Kidney (tissue), 14 donors: Measurements from ENCODE around the gene AGBL4. TPM values are rescaled to one million over a fixed set of nuclear protein-coding genes. Genes with fewer than 3 reads are reported as not detected.
A peak's percentile ranks its signal among the peaks of the same experiment; 100 is the strongest.

Experiments used
- DNase-seq, 5 donors: peaks; one replicate each; pipeline ENCODE4 v3.0.0-alpha.2; 2013 to 2020
- FAIRE-seq: peaks from 2 replicates; lab custom pipeline; 2012; peaks lifted over from hg19 to GRCh38; lab: Jason Lieb, UNC
- H3K27ac ChIP-seq, 2 donors: one replicate each; pipeline ENCODE4 v1.7.0; 2013; ENCODE audit warnings: low read depth in 2 of 2, low read length in 2 of 2, inconsistent platforms in 1 of 2
- H3K27me3 ChIP-seq: one replicate; pipeline ENCODE4 v1.7.1; 2013; ENCODE audit warnings: low read length, inconsistent platforms; ENCODE audit not compliant: control insufficient read depth, insufficient read depth
- H3K36me3 ChIP-seq, 3 donors: one replicate each; pipeline versions ENCODE4 v1.7.0 to v1.7.1; 2013; ENCODE audit warnings: low read length in 3 of 3, control low read depth in 1 of 3, inconsistent platforms in 1 of 3; ENCODE audit not compliant: insufficient read depth in 3 of 3, control insufficient read depth in 2 of 3
- H3K4me1 ChIP-seq, 3 donors: one replicate each; pipeline versions ENCODE4 v1.7.0 to v1.7.1; 2013; ENCODE audit warnings: low read length in 3 of 3, inconsistent platforms in 1 of 3, low read depth in 1 of 3; ENCODE audit not compliant: control insufficient read depth in 2 of 3, insufficient read depth in 2 of 3
- H3K4me3 ChIP-seq, 3 donors: one replicate each; pipeline versions ENCODE4 v1.7.0 to v1.8.1; 2013; ENCODE audit warnings: low read length in 3 of 3, control low read depth in 1 of 3, inconsistent platforms in 1 of 3
- H3K9ac ChIP-seq, 3 donors: one replicate each; pipeline versions ENCODE4 v1.7.0 to v1.7.1; 2013; ENCODE audit warnings: low read length in 3 of 3, control low read depth in 1 of 3, inconsistent platforms in 1 of 3
- H3K9me3 ChIP-seq, 3 donors: one replicate each; pipeline versions ENCODE4 v1.7.0 to v1.7.1; 2013; ENCODE audit warnings: low read length in 3 of 3, control low read depth in 1 of 3, inconsistent platforms in 1 of 3; ENCODE audit not compliant: control insufficient read depth in 2 of 3, insufficient read depth in 1 of 3
- intact Hi-C: fragments of 100-400 bp; cut with DNase I; formaldehyde crosslinking; loops from one replicate; pipeline ENCODE4 v1.11.1; 2022
- polyA plus RNA-seq: library from polyadenylated mRNA; stranded (reverse); fragments of 350-450 nt; fragmentation: Illumina TruSeq; extraction: RNeasy Lipid Tissue Mini Kit (QIAGEN cat#74804); gene quantifications from one replicate; pipeline ENCODE4 v1.2.3, GENCODE V29; 2014; ENCODE audit warnings: low read depth, low replicate concordance; ENCODE audit not compliant: insufficient read depth
- total RNA-seq: library from RNA; stranded (reverse); fragmentation: NEBNext Ultra II Directional; extraction: Animal tissue kit (Norgen Biotek cat#: 25700); gene quantifications from one replicate; pipeline ENCODE4 v1.2.1, GENCODE V29; 2021
- TF ChIP-seq, protein P1 (sequence below): IDR thresholded peaks from 3 replicates; pipeline ENCODE4 v1.5.1; 2012; ENCODE audit warnings: mild to moderate bottlenecking, moderate library complexity, borderline replicate concordance; ENCODE audit not compliant: insufficient read depth; ENCODE audit errors: extremely low read depth
- donor health status: control.
- donor health status: control.
- donor health status: control.
- donor health status: control.
- donor health status: control.
- donor health status: DM: yes; HTN: yes; CAD: no.
- donor health status: Normal renal cell carcinoma (clear cell type).

The AGBL4 gene
- total and polyA plus RNA-seq, 2 donors from 2014 or later: 1.5 to 2.7 TPM

DNA sequence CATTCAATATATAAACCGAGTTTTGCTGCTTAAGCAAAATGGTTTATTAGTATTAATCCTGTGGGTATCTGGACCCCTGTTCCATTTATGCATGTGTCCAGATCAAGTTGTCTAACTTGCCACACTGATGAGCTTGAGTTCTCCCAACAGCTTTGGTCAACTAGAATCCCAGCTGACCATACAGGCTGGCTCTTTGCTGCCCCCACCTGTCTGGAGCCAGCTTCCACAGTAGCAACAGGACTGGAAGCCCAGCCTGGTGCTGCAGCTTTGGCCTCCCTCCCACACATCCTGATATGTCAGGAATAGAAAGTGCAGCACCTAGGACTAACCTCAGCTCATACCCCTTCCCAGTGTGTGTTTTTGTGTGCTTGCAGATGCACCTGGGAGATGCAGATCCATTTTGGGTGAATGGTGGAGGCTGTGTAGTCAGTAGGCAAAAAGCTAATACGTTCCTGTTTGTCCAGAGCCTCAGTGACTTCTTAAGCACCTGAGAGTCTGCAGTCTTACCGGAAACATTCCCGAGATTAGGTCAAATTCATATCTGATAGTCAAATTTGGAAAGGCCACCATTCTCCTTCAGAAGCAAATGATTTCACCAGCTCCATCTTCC lies 1206.1 kb downstream of the AGBL4 start:
- no peaks in the 10 kb centered on the region for H3K36me3 ChIP-seq
- H3K4me3 ChIP-seq: no peak overlapping the region
- DNase-seq (peak; percentile 69 to 86 (median 76)), FAIRE-seq (peak; percentile 46)
- H3K4me1 ChIP-seq: peaks cover 0 to 4% (median 0%) of the 10 kb centered on the region in 3 donors
- H3K27ac ChIP-seq: no peak overlapping the region
- intact Hi-C loops: no loop called here
- TF ChIP-seq, protein P1, sequence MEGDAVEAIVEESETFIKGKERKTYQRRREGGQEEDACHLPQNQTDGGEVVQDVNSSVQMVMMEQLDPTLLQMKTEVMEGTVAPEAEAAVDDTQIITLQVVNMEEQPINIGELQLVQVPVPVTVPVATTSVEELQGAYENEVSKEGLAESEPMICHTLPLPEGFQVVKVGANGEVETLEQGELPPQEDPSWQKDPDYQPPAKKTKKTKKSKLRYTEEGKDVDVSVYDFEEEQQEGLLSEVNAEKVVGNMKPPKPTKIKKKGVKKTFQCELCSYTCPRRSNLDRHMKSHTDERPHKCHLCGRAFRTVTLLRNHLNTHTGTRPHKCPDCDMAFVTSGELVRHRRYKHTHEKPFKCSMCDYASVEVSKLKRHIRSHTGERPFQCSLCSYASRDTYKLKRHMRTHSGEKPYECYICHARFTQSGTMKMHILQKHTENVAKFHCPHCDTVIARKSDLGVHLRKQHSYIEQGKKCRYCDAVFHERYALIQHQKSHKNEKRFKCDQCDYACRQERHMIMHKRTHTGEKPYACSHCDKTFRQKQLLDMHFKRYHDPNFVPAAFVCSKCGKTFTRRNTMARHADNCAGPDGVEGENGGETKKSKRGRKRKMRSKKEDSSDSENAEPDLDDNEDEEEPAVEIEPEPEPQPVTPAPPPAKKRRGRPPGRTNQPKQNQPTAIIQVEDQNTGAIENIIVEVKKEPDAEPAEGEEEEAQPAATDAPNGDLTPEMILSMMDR: peak; percentile 90
- no peaks in the 10 kb centered on the region for H3K27me3 ChIP-seq
- no peak overlapping the region for H3K9ac ChIP-seq
- no peaks in the 10 kb centered on the region for H3K9me3 ChIP-seq

- Histone ChIP-seq H3K9me3 (no peaks in the 10 kb centered on the region), H3K27me3 (no peaks in the 10 kb centered on the region), H3K36me3 (no peaks in the 10 kb centered on the region), H3K9ac (no peak overlapping the region), H3K27ac (no peak overlapping the region), H3K4me1 (peaks cover 0 to 2% (median 0%) of the 10 kb centered on the region in 3 donors), H3K4me3 (no peak overlapping the region)
- TF ChIP-seq, protein P1: no peak
- FAIRE-seq: no peak
- DNase-seq: peak in 2 of 5 donors; percentile 8 to 27
- intact Hi-C loops: no loop called here
These were observed 1213.0 kb downstream of the AGBL4 start for GRCh38 chr1:48810740-48811139.

DNA sequence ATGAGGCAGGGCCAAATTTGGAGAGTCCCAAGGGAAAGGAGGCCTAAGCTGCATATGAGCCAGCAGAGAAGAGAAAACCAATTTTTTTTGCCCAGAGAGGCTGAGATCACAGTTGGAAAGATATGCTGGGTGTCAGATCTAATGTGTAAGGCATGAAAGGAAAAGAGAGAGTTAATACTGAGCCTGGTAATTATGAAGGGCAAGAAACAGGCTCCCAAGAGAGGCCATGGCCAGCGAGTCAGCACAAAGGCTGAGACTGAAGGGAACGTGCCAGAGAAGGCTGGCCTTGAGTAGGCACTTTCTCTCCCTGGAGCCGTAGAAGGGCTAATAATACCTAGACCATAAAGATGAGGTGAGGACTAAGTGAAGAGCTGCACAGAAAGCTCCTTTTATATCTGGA lies 1215.3 kb downstream of the AGBL4 start:
- DNase-seq (no peak), FAIRE-seq (no peak)
- H3K27ac ChIP-seq: no peak overlapping the region
- H3K4me1 ChIP-seq: peaks cover 0 to 2% (median 0%) of the 10 kb centered on the region in 3 donors
- no peaks in the 10 kb centered on the region for H3K27me3 ChIP-seq
- H3K4me3 ChIP-seq: no peak overlapping the region
- no peak overlapping the region for H3K9ac ChIP-seq
- intact Hi-C loops: no loop called here
- TF ChIP-seq, protein P1: no peak
- no peaks in the 10 kb centered on the region for H3K9me3 ChIP-seq
- no peaks in the 10 kb centered on the region for H3K36me3 ChIP-seq
